IPS-18a (cell line): Measurements from ENCODE around the gene PDZD8.

Experiments used
- H3K27ac ChIP-seq: one replicate; pipeline ENCODE4 v1.5.1; 2013; ENCODE audit warnings: low read length
- H3K27me3 ChIP-seq: one replicate; pipeline ENCODE4 v1.6.1; 2013; ENCODE audit warnings: mild to moderate bottlenecking, low read length; ENCODE audit not compliant: control insufficient read depth, insufficient read depth
- H3K36me3 ChIP-seq: one replicate; pipeline ENCODE4 v1.6.1; 2013; ENCODE audit warnings: low read depth, low read length; ENCODE audit not compliant: control insufficient read depth
- H3K4me1 ChIP-seq: one replicate; pipeline ENCODE4 v1.6.1; 2013; ENCODE audit warnings: low read depth, low read length; ENCODE audit not compliant: control insufficient read depth
- H3K4me3 ChIP-seq: one replicate; pipeline ENCODE4 v1.5.1; 2013; ENCODE audit warnings: low read length
- H3K9ac ChIP-seq: one replicate; pipeline ENCODE4 v1.6.1; 2013; ENCODE audit warnings: mild to moderate bottlenecking, low read length, moderate library complexity
- H3K9me3 ChIP-seq: one replicate; pipeline ENCODE4 v1.6.1; 2013; ENCODE audit warnings: low read depth, low read length; ENCODE audit not compliant: control insufficient read depth

Gene PDZD8

DNA sequence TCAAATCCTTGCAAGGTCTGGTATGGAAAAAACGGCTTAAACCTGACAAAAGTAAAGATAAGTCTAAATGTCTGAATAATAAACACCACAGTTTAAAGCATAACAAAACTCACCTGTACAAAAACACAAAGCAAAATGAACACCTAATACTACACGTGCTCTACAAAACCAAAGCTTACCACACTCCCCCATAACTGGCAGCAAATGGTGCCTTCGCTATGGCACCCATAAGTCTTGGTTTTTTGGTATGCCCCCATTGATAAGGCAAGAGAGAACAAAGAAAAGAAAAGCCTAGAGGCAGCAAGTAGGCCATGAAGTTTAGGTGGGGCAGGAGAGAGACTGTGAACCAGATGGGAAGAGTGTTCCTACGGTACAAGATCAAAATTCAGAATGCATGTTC is 34.2 kb downstream of the PDZD8 start:
- Histone ChIP-seq H3K4me1 (peaks cover 41% of the 10 kb centered on the region), H3K36me3 (no peaks in the 10 kb centered on the region), H3K27ac (no peak overlapping the region), H3K9ac (no peak overlapping the region), H3K9me3 (no peaks in the 10 kb centered on the region), H3K27me3 (no peaks in the 10 kb centered on the region), H3K4me3 (no peak overlapping the region)

DNA sequence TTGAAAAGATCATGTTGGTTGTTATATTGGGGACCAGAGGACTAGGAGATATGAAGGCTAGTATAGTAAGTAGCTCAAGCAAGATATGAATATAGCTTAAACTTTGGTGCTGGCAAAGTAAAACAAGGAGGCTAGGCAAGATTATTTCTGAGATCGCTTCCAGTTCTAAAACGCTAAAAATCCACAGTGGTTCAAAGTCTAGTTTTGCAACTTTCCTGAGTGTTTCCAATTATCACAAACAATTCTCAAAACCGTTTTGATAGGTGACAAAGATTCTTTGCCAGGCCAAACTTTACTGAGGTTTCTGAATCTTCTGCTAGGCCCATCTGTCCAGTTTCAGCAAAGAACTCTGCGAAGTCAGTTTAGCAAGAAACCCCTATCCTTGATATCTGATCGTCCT is 35.3 kb downstream of the PDZD8 start:
- H3K4me3 ChIP-seq: no peak overlapping the region

DNA sequence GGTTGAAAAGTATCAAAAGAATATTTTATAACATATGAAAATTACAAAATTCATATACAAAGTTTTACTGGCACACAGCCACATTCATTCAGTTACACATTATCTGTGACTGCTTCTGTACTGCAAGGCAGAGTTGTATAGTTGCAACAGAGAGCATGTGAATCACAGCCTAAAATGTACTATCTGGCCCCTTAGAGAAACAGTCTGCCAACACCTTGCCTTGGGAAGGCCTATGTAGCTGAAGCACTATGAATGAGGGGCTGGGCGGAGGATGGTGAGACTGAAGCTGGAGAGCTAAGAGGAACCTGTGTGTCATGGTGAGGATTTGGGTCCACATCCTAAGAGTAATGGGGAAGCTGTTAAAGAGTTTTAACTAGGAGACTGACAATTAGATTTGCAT is 35.7 kb downstream of the PDZD8 start:
- H3K4me3 ChIP-seq: no peak overlapping the region
- H3K36me3 ChIP-seq: no peaks in the 10 kb centered on the region
- no peak overlapping the region for H3K9ac ChIP-seq
- no peak overlapping the region for H3K27ac ChIP-seq
- no peaks in the 10 kb centered on the region for H3K27me3 ChIP-seq
- peaks cover 29% of the 10 kb centered on the region for H3K4me1 ChIP-seq
- H3K9me3 ChIP-seq: no peaks in the 10 kb centered on the region

More for the DNA sequence above, 35.3 kb downstream of the PDZD8 start:
- Histone ChIP-seq H3K27ac (no peak overlapping the region), H3K9ac (no peak overlapping the region), H3K36me3 (no peaks in the 10 kb centered on the region), H3K9me3 (no peaks in the 10 kb centered on the region), H3K27me3 (no peaks in the 10 kb centered on the region), H3K4me1 (peaks cover 33% of the 10 kb centered on the region)

DNA sequence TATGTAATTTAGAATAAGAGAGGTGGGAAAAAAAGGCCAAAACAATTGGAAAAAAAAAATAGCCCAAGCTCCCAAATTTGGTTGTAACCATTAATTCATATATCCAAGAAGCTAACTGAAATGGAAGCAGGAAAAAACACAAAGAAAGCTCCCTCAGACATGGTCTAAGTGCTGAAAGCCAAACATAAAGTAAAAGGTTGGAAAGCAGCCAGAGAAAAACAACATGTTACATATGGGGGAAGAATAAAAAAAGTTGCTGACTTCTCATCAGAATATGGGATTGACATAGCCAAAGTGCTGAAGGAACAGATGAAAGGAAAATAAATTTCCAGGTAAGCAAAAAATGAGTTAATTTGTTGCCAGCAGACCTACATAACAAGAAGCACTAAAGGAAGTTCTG is 40.3 kb downstream of the PDZD8 start:
- no peak overlapping the region for H3K4me3 ChIP-seq
- H3K9ac ChIP-seq: no peak overlapping the region

GRCh38 chr10:117334066-117334465 is 41.2 kb downstream of the PDZD8 start:
- H3K27me3 ChIP-seq: no peaks in the 10 kb centered on the region
- H3K9ac ChIP-seq: no peak overlapping the region
- H3K9me3 ChIP-seq: no peaks in the 10 kb centered on the region
- no peaks in the 10 kb centered on the region for H3K36me3 ChIP-seq
- no peak overlapping the region for H3K27ac ChIP-seq
- H3K4me1 ChIP-seq: no peaks in the 10 kb centered on the region
- no peak overlapping the region for H3K4me3 ChIP-seq

More for the DNA sequence above, 40.3 kb downstream of the PDZD8 start:
- H3K36me3 ChIP-seq: no peaks in the 10 kb centered on the region
- H3K27ac ChIP-seq: no peak overlapping the region
- H3K9me3 ChIP-seq: no peaks in the 10 kb centered on the region
- no peaks in the 10 kb centered on the region for H3K4me1 ChIP-seq
- H3K27me3 ChIP-seq: no peaks in the 10 kb centered on the region

DNA sequence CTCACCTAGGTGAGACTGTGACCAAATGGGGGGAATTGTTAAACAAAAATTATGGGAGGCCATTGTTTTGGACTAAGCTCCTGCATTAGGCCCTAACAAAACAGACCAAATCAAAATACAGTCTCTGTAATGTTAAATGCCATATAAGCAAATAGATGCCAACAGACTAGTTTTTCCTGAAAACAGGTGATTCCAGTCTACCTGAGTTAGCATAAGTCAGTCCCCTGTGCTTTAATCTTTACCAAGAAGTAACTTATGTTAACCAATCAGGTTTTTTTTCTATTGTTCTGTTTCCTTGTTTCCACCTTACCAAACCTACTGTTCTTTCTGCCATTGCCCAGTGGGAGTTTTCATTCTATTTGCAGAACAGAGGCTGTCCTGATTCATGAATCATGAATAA is 48.0 kb downstream of the PDZD8 start:
- Histone ChIP-seq H3K4me3 (no peak overlapping the region), H3K9me3 (no peaks in the 10 kb centered on the region), H3K27ac (no peak overlapping the region), H3K9ac (no peak overlapping the region), H3K36me3 (no peaks in the 10 kb centered on the region), H3K27me3 (no peaks in the 10 kb centered on the region), H3K4me1 (peaks cover 12% of the 10 kb centered on the region)

DNA sequence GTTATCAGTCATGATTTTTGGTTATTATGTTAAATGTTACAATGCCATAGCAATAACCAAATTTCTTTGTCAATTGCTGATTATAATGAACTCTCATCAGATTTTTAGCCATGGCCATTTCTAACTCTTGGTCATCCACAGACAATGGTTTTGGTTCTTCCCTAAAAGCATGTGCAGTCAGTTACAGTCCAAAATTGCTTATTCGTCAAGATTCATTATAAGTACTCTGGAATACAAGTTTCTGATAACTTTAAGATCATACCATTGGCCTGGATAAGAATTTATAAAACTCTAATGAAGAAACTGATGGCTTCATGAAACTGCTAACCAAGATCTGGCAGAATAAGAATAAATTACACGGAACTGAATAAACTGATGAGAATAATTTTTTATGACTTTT is 50.9 kb downstream of the PDZD8 start:
- no peaks in the 10 kb centered on the region for H3K36me3 ChIP-seq

GRCh38 chr10:117322260-117322659 is 53.0 kb downstream of the PDZD8 start:
- no peaks in the 10 kb centered on the region for H3K27me3 ChIP-seq
- peaks cover 4% of the 10 kb centered on the region for H3K36me3 ChIP-seq
- H3K9ac ChIP-seq: no peak overlapping the region
- no peak overlapping the region for H3K27ac ChIP-seq
- no peak overlapping the region for H3K4me3 ChIP-seq
- no peaks in the 10 kb centered on the region for H3K9me3 ChIP-seq
- H3K4me1 ChIP-seq: peaks cover 6% of the 10 kb centered on the region

More for the DNA sequence above, 50.9 kb downstream of the PDZD8 start:
- no peak overlapping the region for H3K9ac ChIP-seq
- H3K27ac ChIP-seq: no peak overlapping the region
- H3K4me3 ChIP-seq: no peak overlapping the region
- H3K4me1 ChIP-seq: peaks cover 12% of the 10 kb centered on the region
- H3K9me3 ChIP-seq: no peaks in the 10 kb centered on the region
- no peaks in the 10 kb centered on the region for H3K27me3 ChIP-seq

GRCh38 chr10:117320050-117320665 is 55.1 kb downstream of the PDZD8 start:
- no peak overlapping the region for H3K4me3 ChIP-seq
- H3K4me1 ChIP-seq: no peaks in the 10 kb centered on the region
- peaks cover 4% of the 10 kb centered on the region for H3K36me3 ChIP-seq
- no peaks in the 10 kb centered on the region for H3K27me3 ChIP-seq
- no peak overlapping the region for H3K9ac ChIP-seq
- H3K27ac ChIP-seq: no peak overlapping the region
- H3K9me3 ChIP-seq: no peaks in the 10 kb centered on the region

GRCh38 chr10:117318909-117319308 is 56.3 kb downstream of the PDZD8 start:
- Histone ChIP-seq H3K27ac (no peak overlapping the region), H3K9me3 (no peaks in the 10 kb centered on the region), H3K4me3 (no peak overlapping the region), H3K36me3 (peaks cover 4% of the 10 kb centered on the region), H3K9ac (no peak overlapping the region), H3K27me3 (no peaks in the 10 kb centered on the region), H3K4me1 (no peaks in the 10 kb centered on the region)

- H3K9me3 ChIP-seq: no peaks in the 10 kb centered on the region
- H3K27ac ChIP-seq: no peak overlapping the region
- H3K4me1 ChIP-seq: no peaks in the 10 kb centered on the region
- peaks cover 4% of the 10 kb centered on the region for H3K36me3 ChIP-seq
- H3K4me3 ChIP-seq: no peak overlapping the region
- H3K27me3 ChIP-seq: no peaks in the 10 kb centered on the region
- no peak overlapping the region for H3K9ac ChIP-seq
Measured at GRCh38 chr10:117316701-117317100, 58.5 kb downstream of the PDZD8 start.

DNA sequence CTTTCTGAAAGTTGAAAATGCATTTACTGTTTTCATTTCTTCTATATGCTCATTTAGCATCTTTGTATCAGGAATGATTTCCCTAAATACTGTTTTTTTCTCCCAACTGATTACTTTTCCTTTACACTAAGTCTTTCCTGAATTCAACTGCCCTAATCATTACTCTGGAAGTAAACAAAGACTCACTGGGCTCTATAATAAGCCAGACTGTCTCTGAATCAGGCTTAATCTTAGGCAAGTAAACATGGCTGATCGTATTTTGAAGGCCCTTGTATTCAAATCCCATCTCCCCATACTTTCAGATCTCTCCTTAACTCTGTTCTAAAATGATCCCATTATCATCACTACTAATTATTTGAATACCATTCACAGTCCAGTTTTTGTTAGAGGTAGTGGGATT is 61.6 kb downstream of the PDZD8 start:
- Histone ChIP-seq H3K36me3 (peaks cover 4% of the 10 kb centered on the region), H3K27me3 (no peaks in the 10 kb centered on the region), H3K4me1 (no peaks in the 10 kb centered on the region), H3K4me3 (no peak overlapping the region), H3K27ac (no peak overlapping the region), H3K9me3 (no peaks in the 10 kb centered on the region), H3K9ac (no peak overlapping the region)
